Measurements from ENCODE around the gene EHBP1L1. TPM values are rescaled to one million over a fixed set of nuclear protein-coding genes. Genes with fewer than 3 reads are reported as not detected.
"Not testable (repeated sequence)": the region's sequence is repeated elsewhere in the genome, so short reads cannot be mapped to it uniquely, and the experiment has no call there.

Gene EHBP1L1
- total RNA-seq, 4 donors from 2014 or later = 87.3 to 186 (median 110) TPM

- no peak for TF ChIP-seq CTCF (IDR thresholded peaks at IDR 0.05)
- no peak for TF ChIP-seq POLR2A (IDR thresholded peaks at IDR 0.05)
- TF ChIP-seq EP300 (IDR thresholded peaks at IDR 0.05) = no peak
- Histone ChIP-seq H3K4me1 (peaks cover 0 to 52% (median 45%) of the 10 kb centered on the region in 4 donors), H3K27ac (peak overlapping the region; percentile 95 to 98 (median 98)), H3K27me3 (no peaks in the 10 kb centered on the region), H3K9me3 (no peaks in the 10 kb centered on the region), H3K4me3 (no peak overlapping the region), H3K36me3 (no peaks in the 10 kb centered on the region)
- WGBS, 2 donors = 15 to 23% methylated on average over 15 of the region's 15 CpGs
- DNase-seq (ENCODE audit: low spot score in 2 of 2) = peak in 1 of 2 donors; percentile 73
Measured at GRCh38 chr11:65560555-65561418, 15.1 kb upstream of the EHBP1L1 start.

DNA sequence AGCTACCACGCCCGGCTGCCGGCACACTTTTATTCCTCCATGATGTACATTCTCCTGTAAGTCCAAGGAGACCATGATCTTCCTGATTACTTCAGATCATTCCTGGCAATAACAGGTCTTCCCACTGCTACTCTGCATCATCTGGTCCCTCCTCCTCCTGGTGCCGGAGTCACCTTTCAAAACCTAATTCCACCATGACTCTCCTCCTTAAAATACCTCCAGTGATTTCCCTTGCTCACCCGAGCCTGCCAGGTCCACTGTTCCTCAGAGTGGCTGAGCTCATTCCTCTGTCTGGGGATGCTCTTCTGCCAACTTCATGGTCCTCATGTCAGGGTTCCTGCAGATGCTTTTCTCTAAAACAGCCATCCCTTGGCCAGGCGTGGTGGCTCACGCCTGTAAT, 13.8 kb upstream of the EHBP1L1 start:
- no peaks in the 10 kb centered on the region for H3K27me3 ChIP-seq
- peaks cover 0 to 5% (median 0%) of the 10 kb centered on the region in 3 donors for H3K36me3 ChIP-seq
- 88 to 92% methylated on average over 7 of the region's 7 CpGs for WGBS, 2 donors
- H3K4me3 ChIP-seq = no peak overlapping the region
- peaks cover 0 to 50% (median 33%) of the 10 kb centered on the region in 4 donors for H3K4me1 ChIP-seq
- TF ChIP-seq POLR2A (IDR thresholded peaks at IDR 0.05) (no peak), EP300 (IDR thresholded peaks at IDR 0.05) (no peak), CTCF (IDR thresholded peaks at IDR 0.05) (no peak)
- no peak overlapping the region for H3K27ac ChIP-seq
- DNase-seq (ENCODE audit: low spot score in 2 of 2) = no peak
- H3K9me3 ChIP-seq = no peaks in the 10 kb centered on the region

DNA sequence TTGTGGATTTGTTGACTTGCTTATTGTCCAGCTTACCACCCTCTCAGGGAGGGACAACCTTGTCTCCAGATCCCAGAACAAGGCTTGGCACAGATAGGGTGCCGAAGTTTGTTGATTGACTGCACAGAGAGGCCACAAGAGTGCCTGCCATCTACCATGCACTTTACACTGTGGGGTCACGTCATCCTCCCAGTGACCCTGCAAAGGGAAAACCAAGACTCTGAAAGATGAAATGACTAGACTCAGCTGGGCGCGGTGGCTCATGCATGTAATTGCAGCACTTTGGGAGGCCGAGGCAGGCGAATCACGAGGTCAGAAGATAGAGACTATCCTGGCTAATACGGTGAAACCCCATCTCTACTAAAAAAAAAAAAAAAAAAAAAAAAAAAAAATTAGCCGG, 13.1 kb upstream of the EHBP1L1 start:
- WGBS, 2 donors = 87 to 91% methylated on average over 9 of the region's 9 CpGs
- H3K27me3 ChIP-seq = no peaks in the 10 kb centered on the region
- DNase-seq (ENCODE audit: low spot score in 2 of 2) = no peak
- H3K9me3 ChIP-seq = no peaks in the 10 kb centered on the region
- H3K4me1 ChIP-seq = peaks cover 0 to 53% (median 31%) of the 10 kb centered on the region in 4 donors
- TF ChIP-seq POLR2A (IDR thresholded peaks at IDR 0.05) = no peak
- TF ChIP-seq CTCF (IDR thresholded peaks at IDR 0.05) = no peak
- no peak for TF ChIP-seq EP300 (IDR thresholded peaks at IDR 0.05)
- peaks cover 0 to 5% (median 0%) of the 10 kb centered on the region in 3 donors for H3K36me3 ChIP-seq
- peak overlapping the region in 1 of 4 donors; percentile 10 for H3K27ac ChIP-seq
- H3K4me3 ChIP-seq = no peak overlapping the region

- Histone ChIP-seq H3K27me3 (no peaks in the 10 kb centered on the region), H3K36me3 (peaks cover 0 to 5% (median 0%) of the 10 kb centered on the region in 3 donors), H3K4me3 (no peak overlapping the region), H3K4me1 (peaks cover 0 to 59% (median 35%) of the 10 kb centered on the region in 4 donors), H3K9me3 (no peaks in the 10 kb centered on the region), H3K27ac (peak overlapping the region in 1 of 4 donors; percentile 31)
- WGBS, 2 donors = 94 to 95% methylated on average over 4 of the region's 4 CpGs
- TF ChIP-seq CTCF (IDR thresholded peaks at IDR 0.05) = no peak
- TF ChIP-seq POLR2A (IDR thresholded peaks at IDR 0.05) = no peak
- no peak for TF ChIP-seq EP300 (IDR thresholded peaks at IDR 0.05)
- no peak for DNase-seq (ENCODE audit: low spot score in 2 of 2)
Measured at GRCh38 chr11:65563601-65564000, 12.3 kb upstream of the EHBP1L1 start.

GRCh38 chr11:65564879-65565559, 10.8 kb upstream of the EHBP1L1 start:
- H3K9me3 ChIP-seq; H3K27me3 ChIP-seq; H3K36me3 ChIP-seq; DNase-seq (ENCODE audit: low spot score in 2 of 2); H3K4me3 ChIP-seq: not testable (repeated sequence)
- 82 to 89% methylated on average over 12 of the region's 12 CpGs for WGBS, 2 donors
- H3K4me1 ChIP-seq = peaks cover 0 to 55% (median 30%) of the 10 kb centered on the region in 4 donors
- H3K27ac ChIP-seq = peak overlapping the region in 3 of 4 donors; percentile 27 to 45 (median 32)

All from tibial nerve (tissue), 4 donors.